HEK293 (cell line): Measurements from ENCODE around the gene ARL6IP5.

Source experiments
- CTCF ChIP-seq: fragments of 450-650 bp; formaldehyde crosslinking; IDR thresholded peaks from 2 replicates; pipeline ENCODE4 v1.5.1; 2016; ENCODE audit warnings: missing biosample characterization, missing genetic modification characterization
- REST ChIP-seq: fragments of 450-650 bp; formaldehyde crosslinking; IDR thresholded peaks from 2 replicates; pipeline ENCODE4 v1.5.1; 2016; ENCODE audit warnings: missing biosample characterization, missing genetic modification characterization
- ZBTB44 ChIP-seq: fragments of 450-650 bp; IDR thresholded peaks from 2 replicates; pipeline ENCODE4 v1.5.1; 2018; ENCODE audit warnings: missing biosample characterization, mild to moderate bottlenecking, missing genetic modification characterization

GRCh38 chr3:69092030-69092516 is 7.3 kb downstream of the ARL6IP5 start:
- TF ChIP-seq ZBTB44 (tag by site-specific recombination) (no peak), REST (tag by site-specific recombination) (no peak), CTCF (tag by site-specific recombination) (no peak)
